Heart right ventricle (tissue), 16 donors: Measurements from ENCODE around the gene SCGB3A1. TPM values are rescaled to one million over a fixed set of nuclear protein-coding genes. Genes with fewer than 3 reads are reported as not detected.

Source experiments
- ATAC-seq, 8 donors: fragments of 200-7000 bp; cut with Tn5 transposase; one replicate each; pipeline ENCODE4 v1.9.1; 2020; ENCODE audit warnings: mild to moderate bottlenecking in 8 of 8, moderate library complexity in 8 of 8, moderate number of reproducible peaks in 1 of 8
- DNase-seq, 2 donors: peaks; one replicate each; pipeline ENCODE4 v3.0.0-alpha.2; 2020
- H3K27ac ChIP-seq, 10 donors: fragments of 200-600 bp; sonication (generic) in 2 of 10; one replicate each; pipeline versions ENCODE4 v1.5.0 to v1.8.0; 2020 to 2022; ENCODE audit warnings: mild to moderate bottlenecking in 3 of 10
- H3K27me3 ChIP-seq, 7 donors: fragments of 200-600 bp; one replicate each; pipeline ENCODE4 v1.8.0; 2021 to 2022; ENCODE audit warnings: mild to moderate bottlenecking in 2 of 7
- H3K36me3 ChIP-seq, 9 donors: fragments of 200-600 bp; sonication (generic) in 1 of 9; one replicate each; pipeline versions ENCODE4 v1.5.0 to v1.8.0; 2020 to 2022; ENCODE audit warnings: mild to moderate bottlenecking in 2 of 9
- H3K4me1 ChIP-seq, 9 donors: fragments of 200-600 bp; sonication (generic) in 1 of 9; one replicate each; pipeline versions ENCODE4 v1.5.0 to v1.8.0; 2020 to 2022; ENCODE audit warnings: mild to moderate bottlenecking in 4 of 9
- H3K4me3 ChIP-seq, 10 donors: fragments of 200-600 bp; sonication (generic) in 2 of 10; one replicate each; pipeline versions ENCODE4 v1.5.0 to v1.8.0; 2020 to 2022; ENCODE audit warnings: mild to moderate bottlenecking in 7 of 10, moderate library complexity in 2 of 10
- H3K9me3 ChIP-seq, 11 donors: fragments of 200-600 bp in 10 of 11; sonication (generic) in 2 of 11; one replicate each; pipeline versions ENCODE4 v1.5.0 to v1.8.0; 2013 to 2022; ENCODE audit warnings: mild to moderate bottlenecking in 2 of 11, control low read depth in 1 of 11, moderate library complexity in 1 of 11
- CTCF ChIP-seq, 9 donors: fragments of 200-600 bp; sonication (generic) in 2 of 9; IDR thresholded peaks; one replicate each; pipeline versions ENCODE4 v1.5.0 to v1.8.0; 2021 to 2022; ENCODE audit warnings: antibody characterized with exemption in 9 of 9, mild to moderate bottlenecking in 5 of 9, moderate library complexity in 1 of 9
- WGBS, 2 donors: extraction: QIAGEN DNeasy Blood & Tissue Kit; methylation state at CpG; one replicate each; pipeline ENCODE4 v1.1.7; 2013; ENCODE audit warnings: inconsistent platforms in 1 of 2; 5-methylcytosine and 5-hydroxymethylcytosine counted together
- intact Hi-C, 10 donors: fragments of 100-400 bp; cut with DNase I; formaldehyde crosslinking; loops; one replicate each; pipeline versions ENCODE4 v1.11.1 to v1.14.2; 2022
- polyA plus RNA-seq, 2 donors: library from polyadenylated mRNA; stranded (reverse); fragments of 200-250 nt; gene quantifications; one replicate each; pipeline ENCODE4 v1.2.3, GENCODE V29; 2013
- total RNA-seq, 10 donors: library from RNA; stranded (reverse); fragmentation: NEBNext Ultra II Directional in 3 of 10; extraction: Animal tissue kit (Norgen Biotek cat#: 25700) in 3 of 10; gene quantifications; one replicate each; pipeline versions ENCODE4 v1.2.1 to v1.2.4, GENCODE V29; 2021 to 2023
- donor health status: Arrhythmogenic right ventricular cardiomyopathy.
- donor health status: ischemic (EF 13 %, LVEDD 7.1; RV severe dilation, severe dysfunction).
- donor health status: healthy with polysubstance abuse.
- donor health status: DM: no; HTN: yes; CAD: no.
- donor health status: DM: no; HTN: no; CAD: no.
- donor health status: ischemic (EF 25% LVEDD 6.9; RV normal size, moderate dysfunction).
- donor health status: ischemic (EF 25% LVEDD 5.7; RV mildly dilated, moderate dysfunction).
- donor health status: healthy.
- donor health status: DM: yes; HTN: yes; CAD: no.
- donor health status: Ischemic cardiomyopathy.
- donor health status: ischemic (EF 35%, LVEDD 5.7; RV mildly dilated, moderate dysfunction).
- donor health status: nonischemic (EF 11% LVEDD 7.7; RV severe dilation, severe dysfunction).
- donor health status: DM: yes; HTN: yes; CAD: no.
- donor health status: PGD.
- donor health status: ischemic (EF 29% LVEDD 5.4; RV normal size, mild dysfunction).
- donor health status: nonischemic (EF 23%, LVEDD 6.1; RV moderate dilation, normal function).

Gene SCGB3A1
- total and polyA plus RNA-seq, 12 donors = 0.38 to 0.88 (median 0.53) TPM; not detected in 7

GRCh38 chr5:180558232-180558631, 33.1 kb downstream of the SCGB3A1 start:
- intact Hi-C loops = no loop called here
- DNase-seq = no peak
- Histone ChIP-seq H3K9me3 (no peaks in the 10 kb centered on the region), H3K27me3 (no peaks in the 10 kb centered on the region), H3K36me3 (peaks cover 0 to 54% (median 3%) of the 10 kb centered on the region in 9 donors), H3K27ac (no peak overlapping the region), H3K4me3 (no peak overlapping the region), H3K4me1 (no peaks in the 10 kb centered on the region)
- no peak for TF ChIP-seq CTCF (IDR thresholded peaks at IDR 0.05)
- WGBS, 2 donors = 94 to 95% methylated on average over 11 of the region's 11 CpGs
- ATAC-seq = no peak

GRCh38 chr5:180557217-180557809, 34.0 kb downstream of the SCGB3A1 start:
- Histone ChIP-seq H3K4me1 (no peaks in the 10 kb centered on the region), H3K9me3 (no peaks in the 10 kb centered on the region), H3K36me3 (peaks cover 0 to 57% (median 3%) of the 10 kb centered on the region in 9 donors), H3K4me3 (no peak overlapping the region), H3K27ac (no peak overlapping the region), H3K27me3 (no peaks in the 10 kb centered on the region)
- WGBS, 2 donors = 91 to 95% methylated on average over 2 of the region's 2 CpGs
- no peak for DNase-seq
- TF ChIP-seq CTCF (IDR thresholded peaks at IDR 0.05) = no peak
- no peak for ATAC-seq
- intact Hi-C loops = no loop called here

- no peaks in the 10 kb centered on the region for H3K27me3 ChIP-seq
- no peaks in the 10 kb centered on the region for H3K4me1 ChIP-seq
- no peak for TF ChIP-seq CTCF (IDR thresholded peaks at IDR 0.05)
- peaks cover 0 to 65% (median 8%) of the 10 kb centered on the region in 9 donors for H3K36me3 ChIP-seq
- WGBS, 2 donors = 90 to 91% methylated on average over 7 of the region's 7 CpGs
- H3K27ac ChIP-seq = no peak overlapping the region
- no peak for ATAC-seq
- no peaks in the 10 kb centered on the region for H3K9me3 ChIP-seq
- H3K4me3 ChIP-seq = no peak overlapping the region
- no peak for DNase-seq
- intact Hi-C loops = no loop called here
Measured at GRCh38 chr5:180555168-180555921, 36.0 kb downstream of the SCGB3A1 start.

- H3K4me3 ChIP-seq = no peak overlapping the region
- ATAC-seq (no peak), DNase-seq (no peak)
- H3K36me3 ChIP-seq = peaks cover 0 to 71% (median 13%) of the 10 kb centered on the region in 9 donors
- no peaks in the 10 kb centered on the region for H3K9me3 ChIP-seq
- H3K27ac ChIP-seq = no peak overlapping the region
- WGBS, 2 donors = 86 to 93% methylated on average over 3 of the region's 3 CpGs
- H3K4me1 ChIP-seq = peaks cover 0 to 3% (median 0%) of the 10 kb centered on the region in 9 donors
- H3K27me3 ChIP-seq = no peaks in the 10 kb centered on the region
- no peak for TF ChIP-seq CTCF (IDR thresholded peaks at IDR 0.05)
- intact Hi-C loops = no loop called here
Measured at GRCh38 chr5:180553530-180553929, 37.8 kb downstream of the SCGB3A1 start.
